22Rv1 (cell line): ENCODE data around the gene ANKH.

Source experiments
- ZFX ChIP-seq: fragments of 450-650 bp; IDR thresholded peaks from 2 replicates; pipeline ENCODE4 v1.6.1; 2017; ENCODE audit warnings: antibody characterized with exemption, borderline replicate concordance
- TF ChIP-seq, protein P1 (sequence below): fragments of 450-650 bp; IDR thresholded peaks from 2 replicates; pipeline ENCODE4 v1.5.1; 2017; ENCODE audit warnings: mild to moderate bottlenecking

DNA sequence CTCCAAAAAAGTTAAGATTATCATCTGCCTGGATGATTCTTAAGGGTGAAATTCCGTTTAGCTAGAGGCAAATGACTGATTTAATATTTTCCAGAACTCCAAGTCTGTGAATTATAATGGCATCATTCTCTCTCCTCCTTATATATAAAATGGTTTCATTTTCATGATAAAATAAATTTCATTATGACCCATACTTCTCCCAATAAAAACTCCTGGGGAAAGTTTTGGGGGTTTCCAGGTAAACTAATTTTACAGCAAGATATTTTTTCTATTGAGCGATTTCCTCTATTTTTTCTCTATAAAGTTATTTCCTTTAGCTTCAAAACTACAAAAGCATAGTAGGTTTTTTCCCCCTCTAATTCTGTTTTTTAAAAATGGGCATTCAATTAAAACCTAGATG is 214.7 kb downstream of the ANKH start:
- TF ChIP-seq, protein P1, sequence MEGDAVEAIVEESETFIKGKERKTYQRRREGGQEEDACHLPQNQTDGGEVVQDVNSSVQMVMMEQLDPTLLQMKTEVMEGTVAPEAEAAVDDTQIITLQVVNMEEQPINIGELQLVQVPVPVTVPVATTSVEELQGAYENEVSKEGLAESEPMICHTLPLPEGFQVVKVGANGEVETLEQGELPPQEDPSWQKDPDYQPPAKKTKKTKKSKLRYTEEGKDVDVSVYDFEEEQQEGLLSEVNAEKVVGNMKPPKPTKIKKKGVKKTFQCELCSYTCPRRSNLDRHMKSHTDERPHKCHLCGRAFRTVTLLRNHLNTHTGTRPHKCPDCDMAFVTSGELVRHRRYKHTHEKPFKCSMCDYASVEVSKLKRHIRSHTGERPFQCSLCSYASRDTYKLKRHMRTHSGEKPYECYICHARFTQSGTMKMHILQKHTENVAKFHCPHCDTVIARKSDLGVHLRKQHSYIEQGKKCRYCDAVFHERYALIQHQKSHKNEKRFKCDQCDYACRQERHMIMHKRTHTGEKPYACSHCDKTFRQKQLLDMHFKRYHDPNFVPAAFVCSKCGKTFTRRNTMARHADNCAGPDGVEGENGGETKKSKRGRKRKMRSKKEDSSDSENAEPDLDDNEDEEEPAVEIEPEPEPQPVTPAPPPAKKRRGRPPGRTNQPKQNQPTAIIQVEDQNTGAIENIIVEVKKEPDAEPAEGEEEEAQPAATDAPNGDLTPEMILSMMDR = no peak
- TF ChIP-seq ZFX = no peak
